Epithelial cell of prostate (primary cell): ENCODE results near the gene HSD17B2.

Source experiments
- DNase-seq: peaks from one replicate; pipeline ENCODE4 v3.0.0-alpha.2; 2011; ENCODE audit warnings: low read depth, low spot score
- H3K27ac ChIP-seq: fragments of 450-650 bp; 2 replicates; pipeline ENCODE4 v1.5.1; 2017; ENCODE audit warnings: mild to moderate bottlenecking

The HSD17B2 gene

DNA sequence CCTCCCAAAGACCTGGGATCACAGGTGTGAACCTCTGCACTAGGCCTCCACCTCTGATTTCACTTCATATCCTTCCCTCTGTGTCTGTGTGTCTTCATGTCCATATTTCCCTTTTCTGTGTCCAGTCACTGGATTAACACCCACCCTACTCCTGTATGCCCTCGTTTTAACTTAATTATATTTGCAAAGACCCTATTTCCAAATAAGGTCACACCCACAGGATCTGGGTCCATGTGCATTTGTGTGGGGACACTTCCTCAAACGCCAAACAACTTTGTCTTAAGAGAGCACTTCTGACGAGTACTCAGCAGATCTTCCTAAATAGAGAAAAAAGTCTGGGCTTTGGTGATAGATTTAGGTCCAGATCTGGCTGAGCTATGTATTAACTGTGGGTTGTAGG lies 78.7 kb downstream of the HSD17B2 start:
- no peak overlapping the region for H3K27ac ChIP-seq
- no peak for DNase-seq

DNA sequence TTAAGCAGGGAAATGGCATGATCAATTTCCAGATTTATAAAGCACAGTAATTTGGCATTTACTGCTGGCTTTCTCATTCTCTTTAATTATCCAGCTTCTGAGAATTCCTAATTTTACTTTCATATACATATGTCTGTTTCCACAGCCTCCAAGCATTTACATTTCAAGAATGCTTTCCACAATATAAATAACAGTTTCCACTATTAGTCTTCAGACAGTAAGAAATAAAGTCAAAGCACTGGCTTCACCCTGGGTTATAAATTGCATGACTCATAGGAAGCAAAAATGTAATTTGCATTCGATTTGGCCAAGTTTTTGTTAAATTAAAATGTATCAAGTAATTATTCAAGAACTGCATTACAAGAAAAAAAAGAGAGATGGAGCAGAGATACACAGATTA lies 81.5 kb downstream of the HSD17B2 start:
- H3K27ac ChIP-seq: no peak overlapping the region
- no peak for DNase-seq

DNA sequence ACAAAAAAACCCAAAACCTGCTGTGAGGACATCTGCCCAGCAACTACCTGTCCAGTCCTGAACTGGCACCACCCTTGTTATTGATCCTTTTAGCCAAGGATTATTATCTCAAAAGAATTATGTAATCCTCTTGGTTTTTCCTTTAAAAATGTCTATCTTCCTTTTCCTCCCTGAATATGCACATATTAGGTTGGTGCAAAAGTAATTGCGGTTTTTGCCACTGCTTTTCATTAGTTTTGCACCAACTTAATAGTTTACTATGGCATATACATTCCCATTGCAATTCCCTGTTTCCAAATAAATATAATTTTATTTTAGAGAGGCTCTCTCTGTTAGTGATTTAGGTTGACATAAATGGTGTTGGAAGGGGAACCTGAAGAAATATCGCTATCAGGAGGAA lies 83.7 kb downstream of the HSD17B2 start:
- DNase-seq: no peak
- no peak overlapping the region for H3K27ac ChIP-seq

DNA sequence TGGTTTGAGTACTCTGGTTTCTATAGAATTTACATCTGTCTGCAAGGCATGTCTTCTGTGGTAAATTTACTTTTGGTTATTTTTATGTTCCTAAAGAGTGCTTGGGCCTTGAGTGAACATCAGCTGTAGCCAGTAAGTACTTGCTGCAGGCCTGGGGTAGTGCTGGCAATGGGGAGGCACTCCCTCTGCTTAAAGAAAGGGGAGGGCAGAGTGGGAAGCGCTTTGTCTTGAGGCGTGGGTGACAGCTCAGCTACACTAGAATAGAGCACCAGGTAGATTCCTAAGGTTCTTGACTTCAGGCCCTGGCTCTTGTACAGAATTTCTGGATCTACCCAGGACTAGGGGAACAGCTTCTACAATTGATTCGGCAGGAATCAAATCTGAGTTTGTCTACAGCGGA lies 84.4 kb downstream of the HSD17B2 start:
- DNase-seq: no peak
- H3K27ac ChIP-seq: no peak overlapping the region

DNA sequence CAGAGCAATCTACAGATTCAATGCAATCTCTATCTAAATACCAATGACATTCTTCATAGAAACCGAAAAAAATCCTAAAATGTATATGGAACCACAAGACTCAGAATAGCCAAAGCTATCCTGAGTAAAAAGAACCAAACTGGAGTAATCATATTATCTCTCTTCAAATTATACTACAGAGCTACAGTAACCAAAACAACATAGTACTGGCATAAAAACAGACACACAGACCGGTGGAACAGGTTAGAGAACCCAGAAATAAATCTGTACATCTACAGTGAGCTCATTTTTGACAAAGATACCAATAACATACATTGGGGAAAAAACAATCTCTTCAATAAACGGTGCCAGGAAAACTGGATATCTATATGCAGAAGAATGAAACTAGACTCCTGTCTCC lies 89.6 kb downstream of the HSD17B2 start:
- no peak for DNase-seq
- no peak overlapping the region for H3K27ac ChIP-seq

DNA sequence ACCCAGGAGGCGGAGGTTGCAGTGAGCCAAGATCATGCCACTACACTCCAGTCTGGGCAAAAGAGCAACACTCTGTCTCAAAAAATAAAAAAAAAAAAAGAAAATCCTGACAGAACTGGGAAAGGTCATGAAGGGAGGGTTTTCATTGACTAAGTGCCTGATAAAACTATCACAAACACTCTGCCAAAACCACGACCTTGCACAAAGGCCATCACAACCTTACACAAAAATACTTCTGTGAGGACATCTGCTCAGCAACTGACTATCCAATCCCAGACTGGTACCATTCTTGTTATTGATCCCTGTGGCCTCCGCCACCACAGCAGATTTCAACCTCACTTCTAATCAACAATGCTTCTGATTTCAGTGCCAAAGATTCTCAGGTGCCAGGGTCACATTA lies 94.8 kb downstream of the HSD17B2 start:
- no peak for DNase-seq
- H3K27ac ChIP-seq: no peak overlapping the region

DNA sequence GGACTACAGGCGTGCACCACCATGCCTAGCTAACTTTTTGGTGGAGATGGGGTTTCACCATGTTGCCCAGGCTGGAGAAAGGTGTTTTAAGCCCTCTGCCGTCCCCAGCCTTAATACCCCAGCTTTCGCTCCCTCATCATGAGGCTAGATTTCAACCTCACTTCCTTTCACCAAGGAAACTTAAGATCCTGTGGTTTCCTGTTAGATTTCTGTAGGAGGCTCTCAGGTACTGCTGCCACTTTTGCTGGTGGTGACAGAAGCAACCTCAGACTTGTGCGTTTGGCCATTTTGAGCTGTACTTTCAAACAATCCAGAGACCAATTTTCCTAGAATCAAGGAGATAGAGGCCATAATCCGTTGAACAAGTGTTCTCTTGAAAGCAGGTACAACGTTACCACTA lies 98.7 kb downstream of the HSD17B2 start:
- DNase-seq: no peak
- no peak overlapping the region for H3K27ac ChIP-seq

DNA sequence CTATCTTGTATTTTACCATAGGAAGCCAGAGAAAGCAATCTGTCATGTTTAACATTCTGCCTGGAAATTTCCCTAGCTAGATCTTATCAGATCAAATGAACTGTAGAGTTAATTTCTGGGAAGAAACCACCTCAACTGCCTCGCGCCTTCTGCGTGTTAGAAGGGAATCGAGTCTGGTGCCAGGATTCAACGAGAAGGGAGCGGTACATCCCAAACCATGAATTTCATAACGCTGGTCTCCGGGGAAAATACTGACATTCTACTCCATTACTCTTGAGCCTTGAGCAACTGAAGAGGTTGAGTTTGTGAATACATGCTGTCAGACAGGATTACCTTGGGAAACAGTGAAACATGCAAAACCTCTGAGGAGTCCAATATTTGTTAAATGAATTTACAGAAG lies 99.8 kb downstream of the HSD17B2 start:
- H3K27ac ChIP-seq: no peak overlapping the region
- no peak for DNase-seq

DNA sequence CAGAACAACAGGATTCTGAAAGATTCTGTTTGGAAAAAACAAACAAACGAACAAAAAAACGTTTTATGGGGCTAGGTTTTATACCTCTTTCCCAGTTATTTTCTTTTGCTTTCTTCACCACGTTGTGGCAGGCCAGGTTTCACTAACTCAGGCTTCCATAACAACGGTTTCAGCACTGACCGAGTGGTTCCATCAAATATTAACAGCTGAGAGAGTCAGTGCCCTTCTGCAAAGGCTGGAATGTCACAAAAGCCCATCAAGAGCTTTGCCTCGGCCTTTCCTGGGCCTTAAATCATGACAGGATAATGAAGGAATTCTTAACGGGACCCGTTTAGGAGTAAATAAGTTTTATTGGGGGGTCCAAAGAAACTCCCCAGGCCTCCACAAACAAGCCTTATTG lies 100.8 kb downstream of the HSD17B2 start:
- no peak for DNase-seq
- H3K27ac ChIP-seq: no peak overlapping the region

DNA sequence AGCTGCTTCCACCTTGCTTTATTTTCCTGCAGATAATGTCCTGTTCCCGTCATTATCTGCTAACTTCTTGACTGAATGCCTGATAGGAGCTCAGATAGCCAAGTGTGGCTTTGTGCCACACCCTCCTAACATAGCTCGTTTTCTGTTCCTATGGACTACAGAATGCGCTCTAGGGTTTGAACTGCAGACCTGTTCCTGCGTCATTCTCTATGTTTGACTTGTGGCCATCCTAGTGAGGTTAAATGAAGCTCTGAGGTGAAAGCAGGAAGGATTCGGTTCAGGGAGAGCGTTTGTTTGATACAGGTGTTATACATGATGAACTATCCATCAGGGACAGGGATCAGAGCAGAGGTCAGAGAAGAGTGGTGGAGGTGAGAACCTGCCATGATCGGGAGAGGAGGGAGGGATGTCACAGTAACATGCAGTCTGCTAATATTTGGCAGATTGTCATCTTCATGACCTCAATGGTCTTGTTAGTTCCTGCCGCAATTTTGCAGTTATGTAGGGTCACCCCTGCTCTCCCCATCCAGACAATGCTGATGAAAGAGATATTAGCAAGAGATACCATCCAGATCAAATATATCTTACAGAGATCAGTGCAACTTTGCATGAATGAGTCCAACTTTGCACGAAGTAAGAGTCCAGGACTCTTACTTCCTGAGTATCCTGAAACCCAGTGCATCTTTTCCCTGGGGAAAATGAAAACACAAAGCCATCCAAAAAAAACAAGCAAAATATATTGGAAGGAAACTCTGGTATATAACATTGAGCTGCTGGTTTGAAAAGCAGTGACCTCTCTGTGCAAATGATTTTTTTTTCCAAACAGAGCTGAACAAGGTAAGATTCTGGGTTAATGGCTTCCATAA lies 102.1 kb downstream of the HSD17B2 start:
- H3K27ac ChIP-seq: no peak overlapping the region
- no peak for DNase-seq

DNA sequence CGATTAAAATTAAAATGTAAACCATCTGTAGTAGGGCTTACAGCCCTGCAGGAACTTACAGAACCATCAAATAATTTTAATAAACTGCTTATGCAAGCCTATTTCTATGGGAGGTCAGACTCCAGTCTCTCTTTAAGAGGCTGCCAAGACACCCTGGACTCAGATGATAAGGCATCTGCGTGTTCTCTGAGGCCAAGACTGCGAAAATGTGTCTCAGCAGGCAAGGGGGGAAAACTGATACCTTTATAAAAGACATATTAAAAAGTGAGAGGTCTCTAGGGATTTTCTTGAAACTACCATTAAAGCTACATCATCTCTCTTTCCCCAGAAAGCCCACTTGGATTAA lies 102.7 kb downstream of the HSD17B2 start:
- peak overlapping the region; percentile 88 for H3K27ac ChIP-seq
- no peak for DNase-seq

DNA sequence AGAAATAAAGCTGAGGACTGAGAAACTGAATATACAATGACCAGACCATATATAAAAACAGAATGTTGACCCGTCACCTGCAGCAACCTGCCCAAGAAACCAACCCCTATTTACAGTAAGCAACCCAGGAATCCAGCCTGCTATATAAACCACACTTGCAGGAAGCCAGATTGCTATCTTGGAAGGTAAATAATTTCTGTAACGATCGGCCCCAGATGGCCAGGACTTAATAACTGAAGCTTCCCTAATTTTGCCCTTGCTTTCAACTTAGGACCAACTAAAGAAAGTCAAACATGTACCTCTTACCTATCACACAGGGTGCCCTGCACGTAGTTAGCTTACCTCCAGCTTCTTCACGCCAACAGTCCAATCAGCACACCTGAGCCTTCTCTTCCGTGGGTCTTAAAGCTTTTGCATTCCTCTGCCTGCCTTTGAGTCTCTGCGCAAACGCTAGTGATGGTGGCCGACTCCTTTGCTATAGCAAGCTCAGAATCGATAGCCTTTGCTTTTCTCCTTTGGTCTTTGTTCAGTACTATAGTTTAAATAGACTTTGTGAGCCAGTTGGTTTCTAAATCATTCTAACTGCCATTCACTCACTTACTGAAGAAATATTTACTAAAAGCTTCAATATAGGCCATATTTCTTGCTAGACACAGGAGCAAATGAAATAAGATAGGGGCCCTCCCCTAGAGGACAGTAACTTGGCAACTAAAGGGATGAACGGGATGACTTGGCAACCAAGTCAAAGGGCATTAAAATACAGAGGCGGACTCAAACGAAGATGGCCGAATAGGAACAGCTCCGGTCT lies 103.6 kb downstream of the HSD17B2 start:
- peak; percentile 20 for DNase-seq
- H3K27ac ChIP-seq: peak overlapping the region; percentile 88

DNA sequence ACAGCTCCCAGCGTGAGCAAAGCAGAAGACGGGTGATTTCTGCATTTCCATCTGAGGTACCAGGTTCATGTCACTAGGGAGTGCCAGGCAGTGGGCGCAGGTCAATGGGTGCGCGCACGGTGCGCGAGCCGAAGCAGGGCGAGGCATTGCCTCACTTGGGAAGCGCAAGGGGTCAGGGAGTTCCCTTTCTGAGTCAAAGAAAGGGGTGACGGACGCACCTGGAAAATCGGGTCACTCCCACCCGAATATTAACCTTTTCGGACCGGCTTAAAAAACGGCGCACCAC lies 104.2 kb downstream of the HSD17B2 start:
- DNase-seq: peak; percentile 12
- peak overlapping the region; percentile 88 for H3K27ac ChIP-seq

DNA sequence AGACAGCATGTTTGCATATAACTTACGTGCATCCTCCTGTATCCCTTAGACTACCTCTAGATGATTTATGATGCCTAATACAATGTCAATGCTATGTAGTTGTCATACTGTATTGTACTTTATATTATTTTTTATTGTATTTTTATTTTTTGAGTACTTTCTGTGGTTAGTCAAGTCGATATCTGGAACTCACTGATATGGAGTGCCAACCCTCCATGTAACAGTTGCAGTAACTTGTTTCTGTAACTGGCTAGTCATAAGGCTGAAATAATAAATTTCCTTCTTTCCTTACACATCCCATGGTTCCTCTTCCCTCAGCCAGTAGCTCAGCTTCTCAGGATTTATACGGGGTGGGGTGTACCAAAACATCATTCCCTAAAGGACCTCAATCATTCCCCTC lies 111.5 kb downstream of the HSD17B2 start:
- H3K27ac ChIP-seq: no peak overlapping the region
- no peak for DNase-seq

DNA sequence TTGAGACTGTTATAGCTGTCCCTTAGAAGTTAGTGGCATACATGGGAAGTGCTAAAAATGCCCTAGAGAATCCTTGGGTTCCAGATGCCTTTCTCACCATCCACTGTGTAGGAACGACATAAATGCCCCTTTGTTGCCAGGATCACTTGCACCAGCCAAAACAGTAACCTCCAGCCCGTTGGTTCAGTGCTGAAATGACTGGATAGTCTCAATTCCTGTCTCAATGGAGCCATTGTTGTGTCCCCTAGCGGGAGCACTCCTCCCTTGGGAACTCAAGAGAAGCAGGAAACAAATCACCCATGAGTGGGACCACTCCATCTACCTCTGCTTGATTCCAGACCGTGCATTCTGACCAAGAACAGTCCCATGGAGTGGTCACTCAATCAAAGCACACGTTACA lies 111.9 kb downstream of the HSD17B2 start:
- H3K27ac ChIP-seq: no peak overlapping the region
- DNase-seq: no peak

DNA sequence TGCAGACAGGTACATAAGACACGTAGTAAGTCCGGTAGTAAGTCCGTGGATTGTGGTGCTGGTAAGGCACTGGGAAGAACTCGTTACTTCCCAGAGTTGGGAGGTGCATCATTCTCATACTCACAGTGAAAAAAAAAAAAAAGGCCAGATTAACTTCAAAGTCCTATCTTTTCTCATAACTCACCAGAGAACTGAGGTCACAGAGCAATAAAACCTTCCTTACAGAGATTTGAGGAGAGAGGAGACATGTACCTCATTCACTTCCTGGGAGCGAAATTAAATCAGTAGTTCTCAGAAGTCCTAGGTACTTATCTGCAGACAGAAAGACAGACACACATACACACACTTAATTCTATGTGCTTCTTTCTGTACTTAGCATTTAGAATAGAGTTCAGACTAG lies 112.5 kb downstream of the HSD17B2 start:
- DNase-seq: no peak
- no peak overlapping the region for H3K27ac ChIP-seq
